Measurements from ENCODE around the gene ASTL.

ASTL gene

DNA sequence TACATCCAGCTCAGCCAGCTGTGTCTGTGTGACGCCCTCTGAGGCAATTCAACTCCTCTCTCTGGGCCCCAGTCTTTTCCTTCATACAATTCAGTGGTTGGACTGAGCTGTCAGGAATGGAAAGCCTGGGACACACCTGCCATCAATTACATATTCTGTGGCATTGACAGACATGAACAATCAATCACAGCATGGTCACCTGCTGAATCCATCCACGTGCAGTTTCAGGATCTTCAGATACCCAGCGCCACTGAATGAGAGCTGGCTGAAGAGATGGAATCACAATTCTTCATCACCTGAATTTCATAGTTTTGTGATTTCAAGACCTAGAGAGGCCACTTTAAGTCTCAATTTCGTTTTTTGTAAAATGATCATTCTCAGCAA is 27.1 kb downstream of the ASTL start:
- no peak for DNase-seq

DNA sequence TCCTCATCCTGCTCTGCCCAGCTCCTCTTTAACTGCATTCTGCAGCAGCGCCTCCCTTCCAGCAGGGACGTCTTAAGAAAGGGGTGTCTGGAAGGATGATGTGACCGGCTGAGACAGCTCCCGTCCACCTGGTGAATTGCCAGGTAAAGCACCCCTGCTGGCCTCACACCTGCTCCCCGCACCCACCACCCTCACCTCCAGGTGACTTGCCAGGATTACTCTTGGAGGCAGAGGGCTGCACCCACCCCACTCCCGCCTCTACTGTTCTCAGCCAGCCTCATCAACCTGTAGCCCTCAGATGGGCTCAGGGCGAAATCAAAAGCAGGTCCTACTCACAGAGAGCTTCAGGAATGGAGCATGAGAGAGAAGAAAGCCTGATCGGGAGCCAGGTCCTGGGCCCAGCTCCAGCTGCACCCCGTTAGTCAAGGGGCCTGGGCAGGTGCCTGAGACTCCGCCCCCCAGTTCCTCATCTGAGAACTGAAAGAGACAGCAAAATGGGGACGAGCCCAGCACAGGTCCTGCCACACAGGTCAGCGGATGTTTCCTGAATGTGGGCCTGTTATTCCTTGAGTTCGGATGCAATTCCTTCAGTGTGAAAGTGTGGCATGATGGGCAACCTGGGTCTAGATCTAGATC is 27.6 kb downstream of the ASTL start:
- no peak for DNase-seq

GRCh38 chr2:96109931-96110511 is 28.3 kb downstream of the ASTL start:
- DNase-seq: no peak

DNA sequence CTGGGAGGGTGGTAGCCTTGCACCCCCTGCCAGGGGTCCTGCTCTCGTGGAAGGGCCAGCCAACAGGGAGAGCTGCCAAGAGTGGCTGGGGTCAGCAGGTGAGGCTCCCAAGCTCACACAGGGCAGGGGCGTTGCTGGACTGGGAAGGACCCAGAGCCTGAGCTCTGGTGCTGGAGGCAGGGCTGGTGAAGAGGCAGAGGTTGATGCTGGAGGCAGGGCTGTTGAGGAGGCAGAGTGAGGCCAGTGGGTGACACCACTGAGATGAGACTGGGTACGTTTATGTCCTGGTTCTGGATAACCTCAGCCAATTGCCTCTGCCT is 29.0 kb downstream of the ASTL start:
- DNase-seq: no peak

- DNase-seq: no peak
Observed at GRCh38 chr2:96108541-96109360, 29.6 kb downstream of the ASTL start.

GRCh38 chr2:96108151-96108540 is 30.2 kb downstream of the ASTL start:
- no peak for DNase-seq

DNA sequence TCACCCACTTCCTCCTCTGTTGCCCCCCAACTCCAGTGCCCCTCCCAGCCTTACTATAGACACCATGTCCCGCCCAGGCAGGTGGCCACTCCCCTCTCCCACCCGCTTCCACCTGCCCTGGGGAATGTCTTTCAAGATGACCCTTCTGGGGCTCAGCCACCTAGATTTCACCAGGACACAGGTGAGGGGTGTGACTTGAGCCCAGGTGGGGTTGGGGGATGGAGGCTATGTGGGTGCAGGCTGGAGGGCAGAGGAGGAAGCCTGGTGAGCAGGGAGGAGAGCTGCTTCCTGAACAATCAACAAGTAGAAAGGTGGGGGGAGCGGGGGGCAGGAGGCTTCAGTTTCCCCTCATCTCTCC is 30.6 kb downstream of the ASTL start:
- DNase-seq: no peak

GRCh38 chr2:96106991-96107707 is 31.2 kb downstream of the ASTL start:
- no peak for DNase-seq

- DNase-seq: no peak
Observed at GRCh38 chr2:96105994-96106715, 32.1 kb downstream of the ASTL start.

- DNase-seq: no peak
Observed at GRCh38 chr2:96105152-96105915, 33.0 kb downstream of the ASTL start.

DNA sequence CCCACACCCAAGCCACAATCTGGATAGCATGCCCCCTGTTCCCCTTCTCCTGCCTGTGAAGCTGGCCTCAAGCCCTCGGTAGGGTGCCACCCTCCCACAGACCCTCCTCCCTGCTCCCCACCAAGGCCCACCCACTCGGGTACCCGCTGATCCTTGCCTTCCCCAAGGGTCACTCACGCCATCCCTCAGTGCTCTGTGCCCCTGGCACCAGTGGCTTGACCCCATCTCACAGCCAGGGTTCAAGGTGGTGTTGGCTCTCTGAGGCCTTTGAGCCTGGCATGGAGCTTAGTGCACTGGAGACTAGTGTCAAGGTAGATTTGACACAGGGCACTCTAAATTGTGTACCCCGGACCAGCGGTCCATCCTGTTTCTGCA is 33.8 kb downstream of the ASTL start:
- no peak for DNase-seq

DNA sequence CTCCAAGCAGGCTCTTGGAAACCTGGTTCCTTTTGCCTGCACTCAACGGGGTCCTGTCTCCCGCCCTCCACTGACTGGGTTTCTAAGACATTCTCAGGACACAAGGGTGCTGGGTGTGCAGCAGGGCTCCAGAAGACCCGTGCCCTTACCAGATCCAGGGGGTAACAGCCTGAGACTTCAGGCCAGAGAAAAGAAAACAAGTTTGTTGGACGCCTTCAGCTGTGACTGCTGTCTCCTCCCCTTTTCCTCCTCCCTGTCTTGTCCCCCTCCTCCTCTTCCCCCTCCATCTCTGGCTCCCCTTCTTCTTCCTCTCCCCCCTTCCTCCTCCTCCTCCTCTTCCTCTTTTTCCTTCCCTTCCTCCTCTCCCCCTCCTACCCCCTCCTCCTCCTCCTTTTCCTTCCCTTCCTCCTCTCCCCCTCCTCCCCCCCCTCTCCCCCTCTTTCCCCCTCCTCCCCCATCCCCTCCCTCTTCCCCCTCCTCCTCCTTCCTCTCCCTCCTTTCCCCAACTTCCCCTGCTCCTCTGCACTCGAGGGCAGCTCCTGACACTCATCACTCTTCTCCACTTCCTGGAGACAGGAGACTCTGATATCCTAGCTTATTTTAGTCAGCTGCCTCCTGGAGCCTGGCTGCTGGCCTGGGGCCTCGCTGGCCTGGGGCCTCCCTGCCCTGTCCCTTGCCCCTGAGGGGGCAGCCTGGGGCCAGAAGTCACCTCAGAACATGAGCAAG is 34.4 kb downstream of the ASTL start:
- DNase-seq: no peak

DNA sequence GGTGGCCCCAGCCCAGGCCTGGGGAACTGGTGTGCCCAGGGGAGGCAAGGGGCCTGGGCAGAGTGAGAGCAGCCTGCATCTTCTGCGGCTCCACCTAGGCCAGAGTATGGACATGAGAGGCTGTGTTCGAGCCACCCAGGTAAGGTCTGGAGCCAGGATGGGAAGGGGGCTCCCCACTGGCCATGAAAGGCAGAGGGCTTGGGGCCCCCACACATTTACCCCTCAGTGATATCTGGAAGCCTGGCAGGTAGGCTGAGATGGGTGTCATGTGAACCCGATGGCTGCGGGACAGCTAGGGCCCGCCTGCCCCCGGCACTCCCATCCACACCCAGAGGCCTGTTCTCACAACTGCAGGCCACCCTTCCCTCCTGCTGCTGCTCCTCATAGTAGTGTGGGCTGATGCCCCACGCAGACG is 35.1 kb downstream of the ASTL start:
- DNase-seq: no peak

DNA sequence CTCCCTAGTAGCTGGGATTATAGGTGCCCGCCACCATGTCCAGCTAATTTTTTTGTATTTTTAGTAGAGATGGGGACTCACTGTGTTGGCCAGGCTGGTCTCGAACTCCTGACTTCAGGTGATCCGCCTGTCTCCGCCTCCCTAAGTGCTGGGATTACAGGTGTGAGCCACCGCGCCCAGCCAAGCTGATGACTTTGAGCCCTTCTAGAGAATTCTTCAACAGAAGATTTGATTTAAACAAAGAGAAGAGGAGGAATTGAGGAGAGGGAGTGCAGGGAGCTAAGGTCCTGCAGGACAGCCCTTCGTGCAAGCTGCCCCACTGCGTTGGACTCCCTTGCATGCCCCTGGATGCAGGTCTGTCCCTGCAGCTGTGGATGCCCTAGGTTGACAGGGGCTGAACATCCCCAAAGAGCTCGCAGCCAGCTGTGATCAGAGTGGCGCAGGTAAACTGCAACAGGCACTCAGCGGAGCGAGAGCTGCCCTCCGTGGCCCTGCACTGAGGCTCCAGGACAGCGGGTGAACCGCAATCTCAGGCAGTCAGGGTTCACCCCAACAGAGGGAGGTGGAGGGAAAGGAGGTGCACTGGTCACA is 35.6 kb downstream of the ASTL start:
- no peak for DNase-seq

DNA sequence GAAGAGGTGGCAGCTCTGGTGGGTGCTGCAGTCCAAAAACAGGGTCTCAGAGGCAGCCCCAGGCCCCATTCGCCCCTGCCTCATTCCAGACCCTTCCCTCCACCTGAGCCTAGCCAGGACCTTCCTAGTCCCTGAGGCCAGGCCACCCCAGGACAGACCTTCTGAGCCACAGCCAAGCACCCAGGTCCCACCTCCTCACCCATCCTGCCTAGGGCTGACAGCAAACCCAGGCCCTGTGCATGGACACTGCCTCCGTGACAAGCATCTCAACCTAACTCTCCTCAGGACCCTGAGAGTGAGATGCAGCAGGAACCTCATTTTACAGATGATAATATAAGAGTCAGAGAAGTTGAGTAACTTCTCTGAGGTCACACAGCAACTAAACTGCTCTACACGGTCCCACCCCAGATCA is 37.4 kb downstream of the ASTL start:
- DNase-seq: no peak

DNA sequence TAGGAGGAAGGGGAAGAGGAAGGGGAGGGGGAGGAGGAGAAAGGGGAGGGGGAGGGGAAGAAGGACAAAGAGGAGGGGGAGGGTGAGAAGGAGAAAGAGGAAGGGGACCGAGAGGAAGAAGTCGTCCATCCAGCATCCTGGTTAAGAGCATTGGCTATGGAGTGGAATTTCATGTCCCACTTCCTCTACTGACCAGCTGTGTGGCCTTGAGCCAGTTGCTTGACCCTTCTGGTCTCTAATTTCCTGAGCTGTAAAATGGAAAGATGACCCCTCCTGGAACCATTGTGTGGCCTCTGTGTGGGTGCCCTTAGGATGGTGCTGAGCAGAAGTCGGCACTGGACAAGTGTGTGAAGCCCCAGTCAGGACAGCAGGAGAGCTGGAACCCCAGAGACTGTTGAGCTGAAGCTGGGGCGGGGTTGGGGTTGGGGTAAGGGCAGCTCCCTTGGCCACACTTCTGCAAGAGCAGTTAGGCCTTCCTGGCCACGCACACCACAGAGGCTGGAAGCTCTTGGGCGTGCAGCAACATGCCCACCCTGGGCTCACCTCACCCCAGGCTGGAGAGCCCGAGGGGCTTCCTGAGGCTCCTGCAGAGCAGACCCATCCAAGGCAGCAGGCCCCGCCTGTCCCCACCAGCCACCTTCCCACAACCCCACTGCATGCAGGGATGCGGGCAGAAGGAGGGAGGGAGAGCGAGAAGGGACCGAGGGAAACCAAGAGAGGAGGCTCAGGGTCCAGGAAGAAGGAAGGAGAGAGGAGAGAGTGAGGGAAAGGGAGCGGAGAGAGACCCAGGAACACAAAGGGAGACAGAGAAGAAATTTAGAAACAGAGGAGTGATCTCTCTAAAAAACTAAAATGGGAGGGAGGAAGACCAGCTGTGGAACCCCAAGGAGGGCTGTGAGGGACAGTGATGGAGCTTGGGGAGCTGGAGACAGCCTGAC is 38.2 kb downstream of the ASTL start:
- DNase-seq: no peak

DNA sequence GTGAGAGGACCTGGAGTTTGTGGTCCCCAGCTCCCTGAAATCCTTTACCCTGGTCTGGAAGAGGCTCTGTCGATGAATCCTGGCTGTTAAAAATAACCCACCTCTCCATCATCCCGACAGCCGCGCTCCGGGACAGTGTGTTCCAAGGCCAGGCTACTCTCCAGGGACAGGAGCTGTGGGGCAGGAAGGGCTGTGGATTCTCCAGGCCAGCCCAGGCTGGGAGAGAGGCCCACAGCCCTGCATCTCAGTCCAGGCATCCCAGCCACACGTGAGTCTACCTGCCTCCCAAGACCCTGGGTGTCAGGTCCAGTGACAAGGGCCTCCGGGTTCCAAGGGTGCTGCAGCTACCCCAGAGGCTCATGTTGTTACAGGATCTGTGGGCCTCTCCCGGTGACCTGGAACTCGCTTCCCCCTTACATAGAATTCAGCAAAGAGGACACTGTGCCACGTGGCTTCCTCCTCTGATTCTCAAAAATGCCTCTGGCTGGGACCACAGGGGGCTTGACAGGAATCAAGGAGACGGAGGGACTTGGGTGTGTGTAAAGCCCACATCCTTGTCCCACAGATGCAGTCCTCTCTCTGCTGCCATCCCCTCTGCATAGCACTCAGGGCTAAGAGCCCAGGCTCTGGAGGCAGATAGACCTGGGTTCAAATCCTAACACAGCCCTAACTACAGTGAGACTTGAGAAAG is 39.3 kb downstream of the ASTL start:
- no peak for DNase-seq

DNA sequence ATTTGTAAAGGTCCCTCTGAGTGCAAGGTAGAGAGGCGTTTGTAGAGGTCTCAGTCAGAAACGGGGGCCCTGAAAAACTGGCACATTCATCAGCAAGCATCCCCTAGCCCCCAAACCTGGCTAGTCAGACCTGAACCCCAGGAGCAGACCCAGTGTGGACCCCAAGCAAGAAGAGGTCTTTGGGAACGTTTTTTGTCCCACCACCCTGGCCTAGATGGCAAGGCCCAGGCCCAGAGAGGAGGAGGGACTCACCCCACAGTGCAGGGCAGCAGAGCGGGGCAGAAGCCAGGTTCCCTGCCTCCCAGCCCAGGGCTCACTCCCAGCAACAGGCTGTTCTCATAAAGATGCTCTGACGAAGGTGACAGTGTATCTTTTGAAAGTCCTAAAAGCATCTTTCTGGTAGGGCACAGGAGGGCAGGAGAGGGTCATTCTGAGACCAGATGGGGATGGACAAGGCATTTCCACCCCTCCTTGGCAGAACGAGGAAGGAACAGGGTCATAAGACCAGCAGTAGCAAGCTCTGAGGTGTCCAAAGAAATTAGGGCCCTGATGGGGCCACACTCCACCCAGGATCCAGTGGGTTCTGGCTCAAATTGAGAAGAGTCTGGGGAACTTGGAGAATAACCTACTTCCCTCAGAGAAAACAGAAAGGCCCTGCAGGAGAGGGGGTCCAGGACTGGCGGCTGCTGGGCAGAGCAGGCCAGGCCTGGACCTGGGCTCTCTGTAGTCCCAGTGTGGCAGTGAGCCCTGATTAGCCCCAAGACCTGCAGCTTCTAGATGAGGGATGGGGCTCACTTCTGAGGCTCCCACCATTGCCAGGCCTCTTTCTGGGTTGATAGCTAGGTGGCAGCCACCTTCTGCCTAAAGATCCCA is 40.1 kb downstream of the ASTL start:
- DNase-seq: no peak

- no peak for DNase-seq
Observed at GRCh38 chr2:96097441-96097840, 40.9 kb downstream of the ASTL start.

All from activated naive CD4-positive, alpha-beta T cell (primary cell).